ENCODE data around the gene SLC19A1. TPM values are rescaled to one million over a fixed set of nuclear protein-coding genes. Genes with fewer than 3 reads are reported as not detected.

Gene SLC19A1
- total and polyA plus RNA-seq, 2 donors (not counting 1 experiment from before 2014, with no cell fraction given) = 1.7 to 2.1 TPM

- no peaks in the 10 kb centered on the region for H4K20me1 ChIP-seq (ENCODE audit: control insufficient read depth, extremely low read depth, insufficient read depth, low read length)
- no peak overlapping the region for H3K9ac ChIP-seq (ENCODE audit: insufficient read depth, low read length)
- no peaks in the 10 kb centered on the region for H3K9me3 ChIP-seq (ENCODE audit: control insufficient read depth, insufficient read depth, low read depth, low read length)
- H2AFZ ChIP-seq (ENCODE audit: low read length) = no peak overlapping the region
- no peak overlapping the region for H3K27ac ChIP-seq (ENCODE audit: insufficient read depth, low read length)
- TF ChIP-seq CTCF (conservative IDR thresholded peaks at IDR 0.05 in 1 of 2, IDR thresholded peaks at IDR 0.05 in 1 of 2; ENCODE audit: low read depth in 1 of 2, low read length in 2 of 2) (no peak), EZH2 (IDR thresholded peaks at IDR 0.05; ENCODE audit: low read length, missing control alignments) (no peak)
- no peaks in the 10 kb centered on the region for H3K4me1 ChIP-seq (ENCODE audit: control insufficient read depth, extremely low read depth, insufficient read depth, low read length)
- H3K4me2 ChIP-seq (ENCODE audit: extremely low read depth, insufficient read depth, low read length) = no peak overlapping the region
- H3K27me3 ChIP-seq (ENCODE audit: control insufficient read depth, insufficient read depth, low read length) = no peaks in the 10 kb centered on the region
- H3K4me3 ChIP-seq (replicated peaks in 1 of 4; ENCODE audit: control extremely low read depth in 1 of 4, insufficient read depth in 1 of 4, low read depth in 3 of 4, low read length in 4 of 4) = no peak overlapping the region
- peaks cover 6% of the 10 kb centered on the region for H3K36me3 ChIP-seq (ENCODE audit: control insufficient read depth, insufficient read depth, low read length)
- DNase-seq (ENCODE audit: low read depth in 2 of 2) = no peak
- no peaks in the 10 kb centered on the region for H3K79me2 ChIP-seq (ENCODE audit: control insufficient read depth, insufficient read depth, low read length)
These were observed 51.2 kb downstream of the SLC19A1 start for GRCh38 chr21:45491056-45491455.

GRCh38 chr21:45490049-45490731, 52.0 kb downstream of the SLC19A1 start:
- no peak overlapping the region for H3K4me3 ChIP-seq (replicated peaks in 1 of 4; ENCODE audit: control extremely low read depth in 1 of 4, insufficient read depth in 1 of 4, low read depth in 3 of 4, low read length in 4 of 4)
- TF ChIP-seq EZH2 (IDR thresholded peaks at IDR 0.05; ENCODE audit: low read length, missing control alignments) (no peak), CTCF (conservative IDR thresholded peaks at IDR 0.05 in 1 of 2, IDR thresholded peaks at IDR 0.05 in 1 of 2; ENCODE audit: low read depth in 1 of 2, low read length in 2 of 2) (no peak)
- peaks cover 2% of the 10 kb centered on the region for H3K36me3 ChIP-seq (ENCODE audit: control insufficient read depth, insufficient read depth, low read length)
- no peaks in the 10 kb centered on the region for H3K4me1 ChIP-seq (ENCODE audit: control insufficient read depth, extremely low read depth, insufficient read depth, low read length)
- no peak overlapping the region for H2AFZ ChIP-seq (ENCODE audit: low read length)
- no peak overlapping the region for H3K4me2 ChIP-seq (ENCODE audit: extremely low read depth, insufficient read depth, low read length)
- no peak overlapping the region for H3K27ac ChIP-seq (ENCODE audit: insufficient read depth, low read length)
- H3K9ac ChIP-seq (ENCODE audit: insufficient read depth, low read length) = no peak overlapping the region
- no peaks in the 10 kb centered on the region for H3K79me2 ChIP-seq (ENCODE audit: control insufficient read depth, insufficient read depth, low read length)
- H3K27me3 ChIP-seq (ENCODE audit: control insufficient read depth, insufficient read depth, low read length) = no peaks in the 10 kb centered on the region
- no peaks in the 10 kb centered on the region for H3K9me3 ChIP-seq (ENCODE audit: control insufficient read depth, insufficient read depth, low read depth, low read length)
- H4K20me1 ChIP-seq (ENCODE audit: control insufficient read depth, extremely low read depth, insufficient read depth, low read length) = no peaks in the 10 kb centered on the region
- no peak for DNase-seq (ENCODE audit: low read depth in 2 of 2)

- no peak overlapping the region for H3K9ac ChIP-seq (ENCODE audit: insufficient read depth, low read length)
- no peaks in the 10 kb centered on the region for H3K4me1 ChIP-seq (ENCODE audit: control insufficient read depth, extremely low read depth, insufficient read depth, low read length)
- no peaks in the 10 kb centered on the region for H3K9me3 ChIP-seq (ENCODE audit: control insufficient read depth, insufficient read depth, low read depth, low read length)
- TF ChIP-seq CTCF (conservative IDR thresholded peaks at IDR 0.05 in 1 of 2, IDR thresholded peaks at IDR 0.05 in 1 of 2; ENCODE audit: low read depth in 1 of 2, low read length in 2 of 2) (no peak), EZH2 (IDR thresholded peaks at IDR 0.05; ENCODE audit: low read length, missing control alignments) (no peak)
- no peaks in the 10 kb centered on the region for H3K79me2 ChIP-seq (ENCODE audit: control insufficient read depth, insufficient read depth, low read length)
- H4K20me1 ChIP-seq (ENCODE audit: control insufficient read depth, extremely low read depth, insufficient read depth, low read length) = no peaks in the 10 kb centered on the region
- H3K27me3 ChIP-seq (ENCODE audit: control insufficient read depth, insufficient read depth, low read length) = no peaks in the 10 kb centered on the region
- no peak overlapping the region for H3K4me2 ChIP-seq (ENCODE audit: extremely low read depth, insufficient read depth, low read length)
- DNase-seq (ENCODE audit: low read depth in 2 of 2) = no peak
- H3K36me3 ChIP-seq (ENCODE audit: control insufficient read depth, insufficient read depth, low read length) = no peaks in the 10 kb centered on the region
- no peak overlapping the region for H3K4me3 ChIP-seq (replicated peaks in 1 of 4; ENCODE audit: control extremely low read depth in 1 of 4, insufficient read depth in 1 of 4, low read depth in 3 of 4, low read length in 4 of 4)
- no peak overlapping the region for H2AFZ ChIP-seq (ENCODE audit: low read length)
- no peak overlapping the region for H3K27ac ChIP-seq (ENCODE audit: insufficient read depth, low read length)
These were observed 52.6 kb downstream of the SLC19A1 start for GRCh38 chr21:45489722-45489982.
